ENCODE measurements around the gene TSPAN9. TPM values are rescaled to one million over a fixed set of nuclear protein-coding genes. Genes with fewer than 3 reads are reported as not detected.

Gene TSPAN9
- total and polyA plus RNA-seq, 9 of the 15 experiments (the other 6 are each of a cell fraction or from before 2014, with no cell fraction given), result 0.23 to 2.1 (median 0.60) TPM; not detected in 2

DNA sequence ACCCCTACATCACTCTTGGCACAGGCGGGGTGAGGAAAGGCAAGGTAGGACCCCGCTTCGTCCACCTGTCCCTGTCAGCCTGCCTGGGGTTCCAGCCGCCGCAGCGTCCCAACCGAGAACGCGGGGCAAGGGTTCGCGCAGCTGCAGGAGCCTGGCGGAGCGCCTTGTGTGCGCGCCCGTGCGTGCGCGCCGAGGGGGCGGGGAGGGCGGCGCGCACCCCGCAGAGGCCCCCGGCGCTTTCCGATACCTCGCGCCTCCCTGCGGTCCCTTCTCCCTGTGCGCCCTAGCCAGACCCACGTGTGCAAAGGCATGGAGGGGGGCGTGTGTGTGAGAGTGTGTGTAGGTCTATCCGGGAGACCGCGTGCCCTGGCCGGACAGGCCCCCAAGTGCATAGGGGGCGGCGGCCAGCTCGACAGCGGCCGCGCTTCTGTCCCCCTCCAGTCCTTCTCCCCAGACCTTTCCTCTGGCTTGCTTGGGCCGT, 122.4 kb downstream of the TSPAN9 start:
- POLR2A ChIA-PET, result no interaction called here
- no peak overlapping the region for H3K9ac ChIP-seq (ENCODE audit: insufficient read depth in 1 of 2, low read depth in 2 of 2, low read length in 2 of 2)
- H3K4me2 ChIP-seq (ENCODE audit: insufficient read depth, low read length), result no peak overlapping the region
- intact Hi-C loops (cut with micrococcal nuclease), result loop anchor here (5.0 to 10.0 kb wide), 2 partner anchors 62 to 75 kb away; no protein-coding TSS in a partner anchor
- H4K20me1 ChIP-seq (replicated peaks; ENCODE audit: control insufficient read depth, insufficient read depth, low read length), result peaks cover 13% of the 10 kb centered on the region
- no peaks in the 10 kb centered on the region for H3K9me1 ChIP-seq (ENCODE audit: control insufficient read depth, insufficient read depth, low read length)
- CTCF ChIA-PET (ENCODE audit: low intra/inter-chr PET ratio), result no interaction called here
- TF ChIP-seq KAT2B (IDR thresholded peaks at IDR 0.05; ENCODE audit: low read depth, low read length) (no peak), ETV5 (CRISPR knock-in tag; IDR thresholded peaks at IDR 0.05; ENCODE audit: low read depth) (no peak)
- TF ChIP-seq, protein P1, sequence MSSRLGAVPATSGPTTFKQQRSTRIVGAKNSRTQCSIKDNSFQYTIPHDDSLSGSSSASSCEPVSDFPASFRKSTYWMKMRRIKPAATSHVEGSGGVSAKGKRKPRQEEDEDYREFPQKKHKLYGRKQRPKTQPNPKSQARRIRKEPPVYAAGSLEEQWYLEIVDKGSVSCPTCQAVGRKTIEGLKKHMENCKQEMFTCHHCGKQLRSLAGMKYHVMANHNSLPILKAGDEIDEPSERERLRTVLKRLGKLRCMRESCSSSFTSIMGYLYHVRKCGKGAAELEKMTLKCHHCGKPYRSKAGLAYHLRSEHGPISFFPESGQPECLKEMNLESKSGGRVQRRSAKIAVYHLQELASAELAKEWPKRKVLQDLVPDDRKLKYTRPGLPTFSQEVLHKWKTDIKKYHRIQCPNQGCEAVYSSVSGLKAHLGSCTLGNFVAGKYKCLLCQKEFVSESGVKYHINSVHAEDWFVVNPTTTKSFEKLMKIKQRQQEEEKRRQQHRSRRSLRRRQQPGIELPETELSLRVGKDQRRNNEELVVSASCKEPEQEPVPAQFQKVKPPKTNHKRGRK (tag; IDR thresholded peaks at IDR 0.05), result no peak
- TF ChIP-seq, protein P2, sequence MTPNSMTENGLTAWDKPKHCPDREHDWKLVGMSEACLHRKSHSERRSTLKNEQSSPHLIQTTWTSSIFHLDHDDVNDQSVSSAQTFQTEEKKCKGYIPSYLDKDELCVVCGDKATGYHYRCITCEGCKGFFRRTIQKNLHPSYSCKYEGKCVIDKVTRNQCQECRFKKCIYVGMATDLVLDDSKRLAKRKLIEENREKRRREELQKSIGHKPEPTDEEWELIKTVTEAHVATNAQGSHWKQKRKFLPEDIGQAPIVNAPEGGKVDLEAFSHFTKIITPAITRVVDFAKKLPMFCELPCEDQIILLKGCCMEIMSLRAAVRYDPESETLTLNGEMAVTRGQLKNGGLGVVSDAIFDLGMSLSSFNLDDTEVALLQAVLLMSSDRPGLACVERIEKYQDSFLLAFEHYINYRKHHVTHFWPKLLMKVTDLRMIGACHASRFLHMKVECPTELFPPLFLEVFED (CRISPR knock-in tag; conservative IDR thresholded peaks at IDR 0.05), result no peak
- no peaks in the 10 kb centered on the region for H3K36me3 ChIP-seq (ENCODE audit: control insufficient read depth, insufficient read depth, low read length)
- no peaks in the 10 kb centered on the region for H3K79me2 ChIP-seq (ENCODE audit: control insufficient read depth, insufficient read depth, low read length)
- no peak overlapping the region for H3K4me3 ChIP-seq
- ATAC-seq (no peak), DNase-seq (ENCODE audit: extremely low read depth in 1 of 4, low spot score in 3 of 4) (no peak), FAIRE-seq (no peak)
- 18% methylated on average over 17 of the region's 45 CpGs for WGBS (ENCODE audit: insufficient coverage, low coverage, missing lambda C conversion rate)
- peaks cover 0 to 9% of the 10 kb centered on the region in 2 experiments; a peak in 1 of 5 replicates for H3K27me3 ChIP-seq (ENCODE audit: control insufficient read depth in 2 of 2, insufficient read depth in 2 of 2, low read length in 2 of 2)
- H3K4me1 ChIP-seq (replicated peaks in 1 of 2; ENCODE audit: control insufficient read depth in 2 of 2, insufficient read depth in 2 of 2, low read length in 2 of 2), result peaks cover 0 to 5% of the 10 kb centered on the region in 2 experiments; a peak in 1 of 5 replicates
- in situ Hi-C loops (cut with MboI), result no loop called here
- no peaks in the 10 kb centered on the region for H3K9me3 ChIP-seq (replicated peaks; ENCODE audit: control insufficient read depth, insufficient read depth, low read depth, low read length)
- BruUV-seq (replicated peaks), result no TSS peak
- H2AFZ ChIP-seq (ENCODE audit: low read depth, low read length), result no peak overlapping the region
- H3K27ac ChIP-seq (ENCODE audit: extremely low read depth, low read depth, low read length), result no peak overlapping the region

Measured in K562 (cell line).